Spleen (tissue), 7 donors: ENCODE data around the gene ANXA2.

ENCODE experiments used
- CTCF ChIP-seq, 11 experiments: fragments of 200-600 bp in 7 of 11; fragments of 450-650 bp in 4 of 11; sonication (generic) in 4 of 11; IDR thresholded peaks in 8 of 11; conservative IDR thresholded peaks in 3 of 11; 1 replicate in 7 of 11; 2 replicates in 4 of 11; pipeline versions ENCODE4 v1.4.0 to v1.8.0; 2016 to 2021; ENCODE audit warnings: antibody characterized with exemption in 11 of 11, inconsistent platforms in 4 of 11, mild to moderate bottlenecking in 1 of 11
- POLR2A ChIP-seq, 3 donors: fragments of 450-650 bp; IDR thresholded peaks; one replicate each; pipeline ENCODE4 v1.5.1; 2017; ENCODE audit warnings: antibody characterized with exemption in 3 of 3, mild to moderate bottlenecking in 1 of 3
- POLR2AphosphoS5 ChIP-seq, 3 donors: sonication (generic); formaldehyde crosslinking; IDR thresholded peaks; one replicate each; pipeline ENCODE4 v1.5.1; 2017; ENCODE audit warnings: antibody characterized with exemption in 3 of 3
- donor health status: DM: no; HTN: no; CAD: no; lungs with moderate emphysema.
- donor health status: DM: no; HTN: no; CAD: no.
- donor health status: DM: no; HTN: no; CAD: no.

- TF ChIP-seq CTCF (IDR thresholded peaks at IDR 0.05 in 8 of 11, conservative IDR thresholded peaks at IDR 0.05 in 3 of 11) = no peak
- TF ChIP-seq POLR2A (IDR thresholded peaks at IDR 0.05) = no peak
- TF ChIP-seq POLR2AphosphoS5 (IDR thresholded peaks at IDR 0.05) = no peak
These were observed 18.1 kb downstream of the ANXA2 start for GRCh38 chr15:60379525-60380274.
